Natural killer cell (primary cell): ENCODE measurements around the gene KDM3A. TPM values are rescaled to one million over a fixed set of nuclear protein-coding genes. Genes with fewer than 3 reads are reported as not detected.

ENCODE experiments used
- ATAC-seq, 3 donors: fragments of 150-1000 bp in 2 of 3; fragments of 200-7000 bp in 1 of 3; cut with Tn5 transposase; 1 replicate in 1 of 3; 2 replicates in 2 of 3; pipeline ENCODE4 v1.10.0; 2021; ENCODE audit warnings: mild to moderate bottlenecking in 2 of 3, moderate library complexity in 2 of 3
- DNase-seq, 2 donors: peaks; one replicate each; pipeline versions ENCODE4 v3.0.0 to v3.0.0-alpha.2; 2013 to 2021; ENCODE audit warnings: mixed read lengths in 1 of 2
- H3K27ac ChIP-seq: one replicate; pipeline ENCODE4 v1.5.1; 2013; ENCODE audit warnings: mild to moderate bottlenecking, low read length
- H3K27me3 ChIP-seq: one replicate; pipeline ENCODE4 v1.6.1; 2013; ENCODE audit warnings: low read length; ENCODE audit not compliant: control insufficient read depth, insufficient read depth
- H3K36me3 ChIP-seq: one replicate; pipeline ENCODE4 v1.6.1; 2013; ENCODE audit warnings: low read length; ENCODE audit not compliant: control insufficient read depth, insufficient read depth
- H3K4me1 ChIP-seq: one replicate; pipeline ENCODE4 v1.6.1; 2013; ENCODE audit warnings: low read length; ENCODE audit not compliant: control insufficient read depth, insufficient read depth
- H3K4me3 ChIP-seq: one replicate; pipeline ENCODE4 v1.5.1; 2013; ENCODE audit warnings: low read length
- H3K9me3 ChIP-seq: one replicate; pipeline ENCODE4 v1.6.1; 2013; ENCODE audit warnings: low read length; ENCODE audit not compliant: control insufficient read depth, insufficient read depth
- H3K27ac Mint-ChIP-seq, 2 donors: one replicate each; pipeline ENCODE4 v1.8.0; 2022; ENCODE audit warnings: mild to moderate bottlenecking in 2 of 2, mixed read lengths in 2 of 2, moderate library complexity in 1 of 2
- H3K27me3 Mint-ChIP-seq, 2 donors: one replicate each; pipeline ENCODE4 v1.8.0; 2022; ENCODE audit warnings: low read depth in 2 of 2, mixed read lengths in 2 of 2
- H3K36me3 Mint-ChIP-seq: one replicate; pipeline ENCODE4 v1.8.0; 2022; ENCODE audit warnings: mixed read lengths
- H3K4me1 Mint-ChIP-seq, 2 donors: one replicate each; pipeline ENCODE4 v1.8.0; 2022; ENCODE audit warnings: mixed read lengths in 2 of 2
- H3K4me3 Mint-ChIP-seq: one replicate; pipeline ENCODE4 v1.8.0; 2022; ENCODE audit warnings: mild to moderate bottlenecking, moderate library complexity, mixed read lengths
- H3K9me3 Mint-ChIP-seq, 2 donors: one replicate each; pipeline ENCODE4 v1.8.0; 2022; ENCODE audit warnings: mixed read lengths in 2 of 2
- WGBS: methylation state at CpG from one replicate; pipeline ENCODE4 v1.1.7; 2013; ENCODE audit warnings: missing lambda C conversion rate; ENCODE audit not compliant: insufficient coverage; 5-methylcytosine and 5-hydroxymethylcytosine counted together
- intact Hi-C: fragments of 100-400 bp; cut with micrococcal nuclease; formaldehyde crosslinking; loops from one replicate; pipeline ENCODE4 v1.14.2; 2022
- total RNA-seq, 4 donors: library from RNA; stranded (reverse); fragments of 120-200 nt in 1 of 4; gene quantifications; one replicate each; pipeline versions ENCODE4 v1.2.3 to v1.2.4, GENCODE V29; 2013 to 2022
- TF ChIP-seq, protein P1 (sequence below): fragments of 200-600 bp; IDR thresholded peaks from one replicate; pipeline ENCODE4 v1.8.0; 2022; ENCODE audit warnings: antibody characterized with exemption

Gene KDM3A
- total RNA-seq, 3 donors from 2014 or later (not counting 1 experiment from before 2014, with no cell fraction given) = 172 to 195 (median 188) TPM

- ATAC-seq (no peak), DNase-seq (no peak)
- TF ChIP-seq, protein P1, sequence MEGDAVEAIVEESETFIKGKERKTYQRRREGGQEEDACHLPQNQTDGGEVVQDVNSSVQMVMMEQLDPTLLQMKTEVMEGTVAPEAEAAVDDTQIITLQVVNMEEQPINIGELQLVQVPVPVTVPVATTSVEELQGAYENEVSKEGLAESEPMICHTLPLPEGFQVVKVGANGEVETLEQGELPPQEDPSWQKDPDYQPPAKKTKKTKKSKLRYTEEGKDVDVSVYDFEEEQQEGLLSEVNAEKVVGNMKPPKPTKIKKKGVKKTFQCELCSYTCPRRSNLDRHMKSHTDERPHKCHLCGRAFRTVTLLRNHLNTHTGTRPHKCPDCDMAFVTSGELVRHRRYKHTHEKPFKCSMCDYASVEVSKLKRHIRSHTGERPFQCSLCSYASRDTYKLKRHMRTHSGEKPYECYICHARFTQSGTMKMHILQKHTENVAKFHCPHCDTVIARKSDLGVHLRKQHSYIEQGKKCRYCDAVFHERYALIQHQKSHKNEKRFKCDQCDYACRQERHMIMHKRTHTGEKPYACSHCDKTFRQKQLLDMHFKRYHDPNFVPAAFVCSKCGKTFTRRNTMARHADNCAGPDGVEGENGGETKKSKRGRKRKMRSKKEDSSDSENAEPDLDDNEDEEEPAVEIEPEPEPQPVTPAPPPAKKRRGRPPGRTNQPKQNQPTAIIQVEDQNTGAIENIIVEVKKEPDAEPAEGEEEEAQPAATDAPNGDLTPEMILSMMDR = no peak
- Histone ChIP-seq H3K4me1 (no peaks in the 10 kb centered on the region), H3K9me3 (no peaks in the 10 kb centered on the region), H3K27ac (no peak overlapping the region), H3K27me3 (no peaks in the 10 kb centered on the region), H3K4me3 (no peak overlapping the region), H3K36me3 (peaks cover 92% of the 10 kb centered on the region)
- no peaks in the 10 kb centered on the region for H3K27me3 Mint-ChIP-seq
- WGBS = 100% methylated on average over 1 of the region's 1 CpG
- peaks cover 31 to 41% of the 10 kb centered on the region in 2 donors for H3K4me1 Mint-ChIP-seq
- peaks cover 15% of the 10 kb centered on the region for H3K36me3 Mint-ChIP-seq
- H3K4me3 Mint-ChIP-seq = no peak overlapping the region
- H3K9me3 Mint-ChIP-seq = no peaks in the 10 kb centered on the region
- H3K27ac Mint-ChIP-seq = no peak overlapping the region
- intact Hi-C loops = no loop called here
These were observed 25.1 kb downstream of the KDM3A start for GRCh38 chr2:86466306-86466705.

DNA sequence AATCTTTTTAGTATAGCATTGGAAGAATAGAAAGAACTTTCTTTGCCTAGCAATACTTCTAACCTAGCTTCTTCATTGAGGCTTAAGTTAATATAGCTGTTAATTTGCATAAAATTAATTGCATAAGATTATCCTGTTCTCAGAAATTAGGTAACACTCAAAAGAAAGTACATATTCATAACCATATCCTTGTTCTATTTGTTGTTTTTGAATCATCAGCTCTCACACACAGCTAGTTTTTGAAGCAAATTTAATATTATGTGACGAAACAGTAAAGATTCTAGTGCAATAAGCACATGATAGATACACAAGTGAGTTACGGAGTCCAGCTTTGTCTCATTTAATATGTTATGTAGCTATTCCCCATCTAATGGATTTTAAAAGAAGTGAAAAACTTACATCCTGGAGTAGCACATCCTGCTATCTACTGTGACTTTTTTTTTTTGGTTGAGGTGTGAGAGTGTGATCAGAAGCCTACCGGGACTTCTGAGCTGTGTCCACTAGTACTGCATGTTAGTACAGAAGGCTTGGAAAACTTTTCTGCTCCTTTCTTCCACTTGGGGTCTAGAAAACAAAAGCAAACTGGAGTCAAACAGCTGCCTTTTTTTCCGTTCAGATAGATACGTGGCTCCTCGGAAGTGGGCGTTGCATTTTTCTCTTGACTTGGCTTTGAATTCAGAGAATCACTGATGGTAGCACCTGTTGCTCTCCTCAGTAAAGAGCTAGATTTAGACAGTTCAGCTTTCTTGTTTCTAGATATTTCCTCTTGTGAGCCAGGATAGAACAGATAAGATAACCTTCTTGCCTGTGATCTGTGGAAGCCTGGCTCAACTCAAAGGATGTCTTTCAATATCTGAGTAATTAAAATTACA lies 27.2 kb downstream of the KDM3A start:
- H3K36me3 Mint-ChIP-seq = peaks cover 25% of the 10 kb centered on the region
- no peak overlapping the region for H3K4me3 Mint-ChIP-seq
- no peaks in the 10 kb centered on the region for H3K27me3 Mint-ChIP-seq
- Histone ChIP-seq H3K36me3 (peaks cover 94% of the 10 kb centered on the region), H3K27ac (no peak overlapping the region), H3K4me3 (no peak overlapping the region), H3K9me3 (no peaks in the 10 kb centered on the region), H3K4me1 (no peaks in the 10 kb centered on the region), H3K27me3 (no peaks in the 10 kb centered on the region)
- intact Hi-C loops = no loop called here
- ATAC-seq = peak in 1 of 3 donors; percentile 41
- 77% methylated on average over 5 of the region's 7 CpGs for WGBS
- TF ChIP-seq, protein P1 = no peak
- H3K4me1 Mint-ChIP-seq = peaks cover 39 to 48% of the 10 kb centered on the region in 2 donors
- H3K9me3 Mint-ChIP-seq = no peaks in the 10 kb centered on the region
- peak in 1 of 2 donors; percentile 36 for DNase-seq
- peak overlapping the region; percentile 56 to 65 for H3K27ac Mint-ChIP-seq

DNA sequence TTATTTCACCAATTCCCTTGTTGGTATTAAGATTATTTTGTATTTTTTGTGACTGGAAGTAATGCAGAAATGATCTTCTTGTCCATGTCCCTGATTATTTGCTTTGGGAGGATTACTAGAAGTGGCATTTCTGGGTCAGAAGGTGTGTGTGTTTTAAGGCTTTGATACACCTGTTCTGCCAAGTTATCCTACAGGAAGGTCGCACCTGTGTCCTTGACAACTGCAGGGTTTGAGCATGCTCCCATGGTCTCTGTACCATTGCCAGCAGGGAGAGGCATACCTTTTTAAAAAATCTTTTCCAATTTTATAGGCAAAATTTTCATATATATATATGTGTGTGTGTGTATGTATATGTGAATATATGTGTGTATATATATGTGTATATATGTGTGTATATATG lies 29.7 kb downstream of the KDM3A start:
- 100% methylated on average over 1 of the region's 1 CpG for WGBS
- TF ChIP-seq, protein P1 = no peak
- H3K36me3 Mint-ChIP-seq = peaks cover 15% of the 10 kb centered on the region
- no peaks in the 10 kb centered on the region for H3K9me3 ChIP-seq
- ATAC-seq (no peak), DNase-seq (no peak)
- H3K27me3 ChIP-seq = no peaks in the 10 kb centered on the region
- H3K27ac ChIP-seq = no peak overlapping the region
- intact Hi-C loops = no loop called here
- H3K9me3 Mint-ChIP-seq = no peaks in the 10 kb centered on the region
- H3K27me3 Mint-ChIP-seq = no peaks in the 10 kb centered on the region
- H3K4me3 Mint-ChIP-seq = no peak overlapping the region
- peaks cover 38 to 45% of the 10 kb centered on the region in 2 donors for H3K4me1 Mint-ChIP-seq
- H3K4me3 ChIP-seq = no peak overlapping the region
- H3K4me1 ChIP-seq = no peaks in the 10 kb centered on the region
- H3K36me3 ChIP-seq = peaks cover 93% of the 10 kb centered on the region
- H3K27ac Mint-ChIP-seq = no peak overlapping the region
